ENCODE data around the gene CACNA1D.

DNA sequence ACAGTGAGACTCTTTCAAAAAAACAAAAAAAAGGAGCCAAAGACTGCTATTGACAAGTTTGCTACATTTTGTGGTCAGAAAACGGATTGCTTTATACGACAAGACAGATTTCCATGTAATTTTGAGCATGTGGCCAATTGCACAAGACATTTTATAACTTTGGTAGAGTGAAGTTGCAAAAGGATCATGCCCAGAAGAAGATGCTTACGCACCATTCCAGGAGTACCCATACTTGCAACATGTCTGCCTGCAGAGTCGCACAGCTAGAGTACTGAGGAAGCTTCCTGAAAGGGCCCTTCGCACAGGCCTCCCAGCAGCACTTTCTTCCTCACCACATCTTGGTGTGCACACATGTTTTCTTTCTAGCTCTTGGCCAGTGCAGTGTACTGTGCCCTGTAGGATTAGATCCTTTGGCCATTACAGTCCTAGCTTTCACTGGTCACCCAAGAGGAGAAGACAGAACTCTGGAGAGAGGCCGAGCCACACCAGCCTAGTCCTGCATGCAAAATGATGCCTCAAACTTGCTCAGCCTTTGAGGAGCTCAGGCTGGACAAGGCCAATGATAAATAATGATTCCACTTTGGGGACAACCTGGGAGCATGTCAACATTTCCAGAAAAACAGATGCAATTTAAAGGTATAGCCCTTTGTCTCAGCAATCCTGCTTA lies 340.2 kb downstream of the CACNA1D start:
- TF ChIP-seq, protein P1, sequence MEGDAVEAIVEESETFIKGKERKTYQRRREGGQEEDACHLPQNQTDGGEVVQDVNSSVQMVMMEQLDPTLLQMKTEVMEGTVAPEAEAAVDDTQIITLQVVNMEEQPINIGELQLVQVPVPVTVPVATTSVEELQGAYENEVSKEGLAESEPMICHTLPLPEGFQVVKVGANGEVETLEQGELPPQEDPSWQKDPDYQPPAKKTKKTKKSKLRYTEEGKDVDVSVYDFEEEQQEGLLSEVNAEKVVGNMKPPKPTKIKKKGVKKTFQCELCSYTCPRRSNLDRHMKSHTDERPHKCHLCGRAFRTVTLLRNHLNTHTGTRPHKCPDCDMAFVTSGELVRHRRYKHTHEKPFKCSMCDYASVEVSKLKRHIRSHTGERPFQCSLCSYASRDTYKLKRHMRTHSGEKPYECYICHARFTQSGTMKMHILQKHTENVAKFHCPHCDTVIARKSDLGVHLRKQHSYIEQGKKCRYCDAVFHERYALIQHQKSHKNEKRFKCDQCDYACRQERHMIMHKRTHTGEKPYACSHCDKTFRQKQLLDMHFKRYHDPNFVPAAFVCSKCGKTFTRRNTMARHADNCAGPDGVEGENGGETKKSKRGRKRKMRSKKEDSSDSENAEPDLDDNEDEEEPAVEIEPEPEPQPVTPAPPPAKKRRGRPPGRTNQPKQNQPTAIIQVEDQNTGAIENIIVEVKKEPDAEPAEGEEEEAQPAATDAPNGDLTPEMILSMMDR (conservative IDR thresholded peaks at IDR 0.05), result no peak
- TF ChIP-seq ZFX (IDR thresholded peaks at IDR 0.05), result no peak

All from C4-2B (cell line).